Adrenal gland (tissue), 12 donors: ENCODE results near the gene AUTS2. TPM values are rescaled to one million over a fixed set of nuclear protein-coding genes. Genes with fewer than 3 reads are reported as not detected.
"Not testable (repeated sequence)": the region's sequence is repeated elsewhere in the genome, so short reads cannot be mapped to it uniquely, and the experiment has no call there.

ENCODE experiments used
- DNase-seq, 7 donors: peaks; one replicate each; pipeline ENCODE4 v3.0.0-alpha.2; 2019 to 2020
- H3K27ac ChIP-seq, 5 donors: fragments of 200-600 bp; sonication (generic) in 4 of 5; 1 replicate in 3 of 5; 2 replicates in 2 of 5; pipeline versions ENCODE4 v1.5.1 to v1.8.0; 2016 to 2020; ENCODE audit warnings: mild to moderate bottlenecking in 1 of 5
- H3K27me3 ChIP-seq: fragments of 200-600 bp; 2 replicates; pipeline ENCODE4 v1.8.0; 2021
- H3K36me3 ChIP-seq, 2 donors: fragments of 200-600 bp; replicated peaks in 1 of 2; 1 replicate in 1 of 2; 2 replicates in 1 of 2; pipeline versions ENCODE4 v1.5.1 to v1.8.0; 2018 to 2022
- H3K4me1 ChIP-seq, 2 donors: fragments of 200-600 bp; replicated peaks in 1 of 2; 1 replicate in 1 of 2; 2 replicates in 1 of 2; pipeline versions ENCODE4 v1.5.1 to v1.8.0; 2018 to 2021
- H3K4me3 ChIP-seq, 4 donors: fragments of 200-600 bp; sonication (generic) in 3 of 4; one replicate each; pipeline ENCODE4 v1.5.1; 2016 to 2018
- H3K9me3 ChIP-seq, 3 donors: fragments of 200-600 bp; sonication (generic) in 1 of 3; replicated peaks in 1 of 3; 1 replicate in 2 of 3; 2 replicates in 1 of 3; pipeline versions ENCODE4 v1.5.1 to v1.8.0; 2016 to 2021
- POLR2A ChIP-seq, 2 donors: fragments of 450-650 bp; IDR thresholded peaks; one replicate each; pipeline ENCODE4 v1.6.1; 2017; ENCODE audit warnings: antibody characterized with exemption in 2 of 2, mild to moderate bottlenecking in 2 of 2, moderate library complexity in 1 of 2
- WGBS, 4 donors: extraction: QIAGEN DNeasy Blood & Tissue Kit in 2 of 4; methylation state at CpG; one replicate each; pipeline versions ENCODE4 v1.1.5 to v1.1.7; 2013 to 2017; 5-methylcytosine and 5-hydroxymethylcytosine counted together
- intact Hi-C, 2 donors: fragments of 100-400 bp; cut with DNase I; formaldehyde crosslinking; loops; one replicate each; pipeline versions ENCODE4 v1.14.1 to v1.15.0; 2022 to 2023
- polyA plus RNA-seq, 3 donors: library from polyadenylated mRNA; stranded (reverse); fragments of 200-250 nt in 2 of 3; fragments of 350-450 nt in 1 of 3; fragmentation: Illumina TruSeq in 1 of 3; extraction: RNeasy Lipid Tissue Mini Kit (QIAGEN cat#74804) in 1 of 3; gene quantifications; one replicate each; pipeline ENCODE4 v1.2.3, GENCODE V29; 2013 to 2014
- total RNA-seq, 9 donors: library from RNA; depleted of rRNA in 4 of 9; stranded (reverse); fragments of >200 nt in 4 of 9; fragments of 120-200 nt in 1 of 9; fragmentation: NEBNext Ultra II Directional in 1 of 9; extraction: Animal tissue kit (Norgen Biotek cat#: 25700) in 1 of 9; gene quantifications; one replicate each; pipeline versions ENCODE4 v1.1.0 to v1.2.4, GENCODE V29; 2013 to 2023
- TF ChIP-seq, protein P1 (sequence below), 6 experiments: fragments of 450-650 bp in 4 of 6; fragments of 200-600 bp in 2 of 6; sonication (generic) in 1 of 6; IDR thresholded peaks; 1 replicate in 5 of 6; 2 replicates in 1 of 6; pipeline versions ENCODE4 v1.5.1 to v1.8.0; 2016 to 2021; ENCODE audit warnings: antibody characterized with exemption in 6 of 6, mild to moderate bottlenecking in 2 of 6, moderate library complexity in 1 of 6
- donor health status: healthy with polysubstance abuse.
- donor health status: Bipolar disorder and iron deficiency.
- donor health status: DM: yes; HTN: yes; CAD: no.
- donor health status: DM: no; HTN: no; CAD: no.
- donor health status: DM: no; HTN: no; CAD: no.
- donor health status: DM: yes; HTN: yes; CAD: no.

The AUTS2 gene
- total and polyA plus RNA-seq, 12 donors: 6.4 to 44.0 (median 15.2) TPM

- DNase-seq: no peak
- H3K27ac ChIP-seq: no peak overlapping the region
- WGBS, 4 donors: 52 to 56% (median 53%) methylated on average over 6 of the region's 6 CpGs
- intact Hi-C loops: no loop called here
- TF ChIP-seq, protein P1, sequence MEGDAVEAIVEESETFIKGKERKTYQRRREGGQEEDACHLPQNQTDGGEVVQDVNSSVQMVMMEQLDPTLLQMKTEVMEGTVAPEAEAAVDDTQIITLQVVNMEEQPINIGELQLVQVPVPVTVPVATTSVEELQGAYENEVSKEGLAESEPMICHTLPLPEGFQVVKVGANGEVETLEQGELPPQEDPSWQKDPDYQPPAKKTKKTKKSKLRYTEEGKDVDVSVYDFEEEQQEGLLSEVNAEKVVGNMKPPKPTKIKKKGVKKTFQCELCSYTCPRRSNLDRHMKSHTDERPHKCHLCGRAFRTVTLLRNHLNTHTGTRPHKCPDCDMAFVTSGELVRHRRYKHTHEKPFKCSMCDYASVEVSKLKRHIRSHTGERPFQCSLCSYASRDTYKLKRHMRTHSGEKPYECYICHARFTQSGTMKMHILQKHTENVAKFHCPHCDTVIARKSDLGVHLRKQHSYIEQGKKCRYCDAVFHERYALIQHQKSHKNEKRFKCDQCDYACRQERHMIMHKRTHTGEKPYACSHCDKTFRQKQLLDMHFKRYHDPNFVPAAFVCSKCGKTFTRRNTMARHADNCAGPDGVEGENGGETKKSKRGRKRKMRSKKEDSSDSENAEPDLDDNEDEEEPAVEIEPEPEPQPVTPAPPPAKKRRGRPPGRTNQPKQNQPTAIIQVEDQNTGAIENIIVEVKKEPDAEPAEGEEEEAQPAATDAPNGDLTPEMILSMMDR (IDR thresholded peaks at IDR 0.05): no peak
- no peak for TF ChIP-seq POLR2A (IDR thresholded peaks at IDR 0.05)
- no peaks in the 10 kb centered on the region for H3K9me3 ChIP-seq
- H3K4me1 ChIP-seq: no peaks in the 10 kb centered on the region
- no peaks in the 10 kb centered on the region for H3K27me3 ChIP-seq
- no peak overlapping the region for H3K4me3 ChIP-seq
- H3K36me3 ChIP-seq: no peaks in the 10 kb centered on the region
These were observed 1210.6 kb downstream of the AUTS2 start for GRCh38 chr7:70808876-70809275.

DNA sequence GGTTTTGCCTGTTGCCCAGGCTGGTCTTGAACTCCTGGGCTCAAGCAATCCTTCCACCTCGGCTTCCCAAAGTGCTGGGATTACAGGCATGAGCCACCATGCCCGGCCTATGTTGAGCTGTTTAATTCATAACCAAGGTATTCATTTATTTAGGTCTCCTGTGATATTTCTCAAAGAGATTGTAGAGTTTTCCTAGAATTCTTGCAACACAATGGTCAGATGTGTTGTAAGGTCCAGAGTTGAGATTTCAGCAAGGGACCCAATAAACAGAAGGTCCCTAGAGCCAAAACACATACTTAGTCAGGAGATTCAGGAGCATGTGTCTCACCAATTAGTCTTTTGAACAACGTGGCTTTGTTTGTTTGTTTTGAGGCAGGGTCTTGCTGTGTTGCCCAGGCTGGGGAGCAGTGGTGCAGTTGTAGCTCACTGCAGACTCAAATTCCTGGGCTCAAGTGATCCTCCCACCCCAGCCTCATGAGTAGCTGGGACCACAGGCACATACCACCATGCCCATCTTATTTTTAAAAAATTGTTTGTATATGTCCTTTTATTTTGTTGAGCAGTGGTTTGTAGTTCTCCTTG, 1212.4 kb downstream of the AUTS2 start:
- no peak for DNase-seq

DNA sequence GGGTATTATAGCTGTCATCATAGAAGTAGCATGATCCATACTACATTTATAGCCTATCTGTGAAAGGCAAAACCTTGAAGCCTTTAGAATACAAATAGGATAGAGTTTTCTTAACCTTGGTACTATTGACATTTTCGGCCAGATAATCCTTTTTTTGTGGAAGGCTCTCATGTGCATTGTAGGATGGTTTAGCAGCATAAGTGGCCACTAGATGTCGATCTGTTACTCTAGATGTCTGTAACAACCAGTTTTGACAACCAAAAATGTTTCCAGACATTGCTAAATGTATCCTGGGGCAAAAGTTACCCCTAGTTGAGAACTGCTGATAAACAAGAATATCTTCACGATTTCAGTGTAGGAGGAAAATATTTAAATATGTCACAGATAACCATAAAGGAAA, 1214.2 kb downstream of the AUTS2 start:
- H3K4me3 ChIP-seq: no peak overlapping the region
- no peaks in the 10 kb centered on the region for H3K36me3 ChIP-seq
- H3K27ac ChIP-seq: no peak overlapping the region
- H3K4me1 ChIP-seq: no peaks in the 10 kb centered on the region
- H3K9me3 ChIP-seq: no peaks in the 10 kb centered on the region
- no peak for DNase-seq
- no peak for TF ChIP-seq POLR2A (IDR thresholded peaks at IDR 0.05)
- TF ChIP-seq, protein P1 (IDR thresholded peaks at IDR 0.05): no peak
- intact Hi-C loops: no loop called here
- no peaks in the 10 kb centered on the region for H3K27me3 ChIP-seq
- 29 to 43% (median 33%) methylated on average over 3 of the region's 3 CpGs for WGBS, 4 donors

More for the DNA sequence above, 1212.4 kb downstream of the AUTS2 start:
- H3K36me3 ChIP-seq: no peaks in the 10 kb centered on the region
- H3K27ac ChIP-seq: no peak overlapping the region
- intact Hi-C loops: no loop called here
- H3K9me3 ChIP-seq: no peaks in the 10 kb centered on the region
- TF ChIP-seq POLR2A (IDR thresholded peaks at IDR 0.05): no peak
- TF ChIP-seq, protein P1 (IDR thresholded peaks at IDR 0.05): no peak
- no peaks in the 10 kb centered on the region for H3K27me3 ChIP-seq
- no peak overlapping the region for H3K4me3 ChIP-seq
- H3K4me1 ChIP-seq: no peaks in the 10 kb centered on the region
- 62 to 72% (median 68%) methylated on average over 3 of the region's 3 CpGs for WGBS, 4 donors

GRCh38 chr7:70822490-70822889, 1224.2 kb downstream of the AUTS2 start:
- whole genome bisulfite sequencing, 4 donors: 78 to 87% (median 80%) methylated on average over 6 of the region's 6 CpGs

More at GRCh38 chr7:70822490-70822889, 1224.2 kb downstream of the AUTS2 start:
- H3K4me1 ChIP-seq, H3K27ac ChIP-seq, H3K27me3 ChIP-seq, H3K4me3 ChIP-seq, H3K36me3 ChIP-seq, DNase-seq, intact Hi-C loops, H3K9me3 ChIP-seq: not testable (repeated sequence)
